ENCODE results near the gene GJB3.

GJB3 gene

DNA sequence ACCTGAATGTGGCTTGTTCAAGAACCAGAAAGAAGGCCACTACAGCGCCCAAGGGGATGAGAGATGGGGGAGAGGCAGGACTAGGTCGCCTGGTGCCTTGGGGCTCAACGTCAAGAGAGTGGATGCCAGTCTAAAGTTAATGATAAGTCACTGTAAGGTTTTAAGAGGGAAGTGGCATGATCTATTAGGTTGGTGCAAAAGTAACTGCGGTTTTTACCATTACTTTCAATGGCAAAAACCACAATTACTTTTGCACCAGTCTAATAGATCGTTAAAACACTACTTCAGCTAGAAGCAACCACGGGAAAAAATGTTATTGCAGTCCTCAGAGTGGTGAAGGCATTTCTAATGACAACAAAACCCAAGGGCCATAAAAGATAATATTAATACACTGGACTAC is 2.6 kb upstream of the GJB3 start:
- no peak for TF ChIP-seq CTCF (IDR thresholded peaks at IDR 0.05; ENCODE audit: insufficient read depth, low read length, poor library complexity, severe bottlenecking)

DNA sequence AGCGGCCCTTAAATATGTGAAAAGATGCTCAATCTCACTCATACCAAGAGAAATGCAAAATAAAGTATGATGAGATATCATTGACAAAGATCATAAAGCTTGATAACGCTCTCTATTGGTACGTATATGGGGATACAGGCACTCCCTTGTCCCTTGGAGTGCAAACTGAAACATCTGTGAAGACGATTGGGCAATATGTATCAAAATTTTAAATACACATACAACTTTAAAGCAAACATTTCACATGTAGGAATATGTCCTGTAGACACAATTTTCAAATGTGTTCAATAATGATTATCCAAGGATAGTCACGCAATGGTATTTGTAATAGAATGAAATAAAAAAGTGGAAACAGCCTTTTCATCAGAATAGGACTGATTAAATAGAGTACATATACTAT is 2.0 kb upstream of the GJB3 start:
- Histone ChIP-seq H3K36me3 (ENCODE audit: control insufficient read depth, insufficient read depth, low read length) (no peaks in the 10 kb centered on the region), H3K27me3 (replicated peaks; ENCODE audit: control insufficient read depth, insufficient read depth, low read length) (no peaks in the 10 kb centered on the region; the same call in 1 of the 2 replicates), H3K4me3 (replicated peaks; ENCODE audit: low read depth, low read length) (no peak overlapping the region)
- DNase-seq (ENCODE audit: extremely low read depth, insufficient read length), result no peak
- TF ChIP-seq CTCF (IDR thresholded peaks at IDR 0.05; ENCODE audit: insufficient read depth, low read length, poor library complexity, severe bottlenecking), result no peak

More for the DNA sequence above, 2.6 kb upstream of the GJB3 start:
- no peak for DNase-seq (ENCODE audit: extremely low read depth, insufficient read length)
- no peak overlapping the region for H3K4me3 ChIP-seq (replicated peaks; ENCODE audit: low read depth, low read length)
- no peaks in the 10 kb centered on the region; the same call in 1 of the 2 replicates for H3K27me3 ChIP-seq (replicated peaks; ENCODE audit: control insufficient read depth, insufficient read depth, low read length)
- H3K36me3 ChIP-seq (ENCODE audit: control insufficient read depth, insufficient read depth, low read length), result no peaks in the 10 kb centered on the region

GRCh38 chr1:34779526-34779925 is 1.5 kb upstream of the GJB3 start:
- Histone ChIP-seq H3K4me3 (replicated peaks; ENCODE audit: low read depth, low read length) (no peak overlapping the region), H3K27me3 (replicated peaks; ENCODE audit: control insufficient read depth, insufficient read depth, low read length) (no peaks in the 10 kb centered on the region; the same call in 1 of the 2 replicates), H3K36me3 (ENCODE audit: control insufficient read depth, insufficient read depth, low read length) (no peaks in the 10 kb centered on the region)
- TF ChIP-seq CTCF (IDR thresholded peaks at IDR 0.05; ENCODE audit: insufficient read depth, low read length, poor library complexity, severe bottlenecking), result no peak
- DNase-seq (ENCODE audit: extremely low read depth, insufficient read length), result no peak

DNA sequence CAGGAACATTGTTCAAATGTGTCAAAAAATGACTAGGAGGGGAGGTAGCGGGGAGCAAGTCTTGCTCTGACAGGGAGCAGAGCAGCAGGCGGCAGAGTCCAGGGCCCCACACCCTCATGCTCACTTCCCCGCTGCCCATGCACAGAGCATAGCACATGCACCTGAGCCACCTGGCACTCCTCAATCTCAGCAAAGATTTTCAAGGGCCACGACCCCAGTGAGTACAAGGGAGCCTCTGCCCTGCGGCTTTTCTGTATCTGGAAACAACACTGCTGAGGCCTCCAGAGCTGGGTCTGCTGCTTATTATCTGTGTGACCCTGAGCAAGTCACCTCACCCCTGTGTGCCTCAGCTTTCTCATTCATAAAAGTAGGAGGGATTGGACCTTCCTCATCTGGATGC is 1.1 kb upstream of the GJB3 start:
- no peak for DNase-seq (ENCODE audit: extremely low read depth, insufficient read length)
- Histone ChIP-seq H3K4me3 (replicated peaks; ENCODE audit: low read depth, low read length) (no peak overlapping the region), H3K36me3 (ENCODE audit: control insufficient read depth, insufficient read depth, low read length) (no peaks in the 10 kb centered on the region), H3K27me3 (replicated peaks; ENCODE audit: control insufficient read depth, insufficient read depth, low read length) (no peaks in the 10 kb centered on the region; the same call in 1 of the 2 replicates)
- TF ChIP-seq CTCF (IDR thresholded peaks at IDR 0.05; ENCODE audit: insufficient read depth, low read length, poor library complexity, severe bottlenecking), result no peak

DNA sequence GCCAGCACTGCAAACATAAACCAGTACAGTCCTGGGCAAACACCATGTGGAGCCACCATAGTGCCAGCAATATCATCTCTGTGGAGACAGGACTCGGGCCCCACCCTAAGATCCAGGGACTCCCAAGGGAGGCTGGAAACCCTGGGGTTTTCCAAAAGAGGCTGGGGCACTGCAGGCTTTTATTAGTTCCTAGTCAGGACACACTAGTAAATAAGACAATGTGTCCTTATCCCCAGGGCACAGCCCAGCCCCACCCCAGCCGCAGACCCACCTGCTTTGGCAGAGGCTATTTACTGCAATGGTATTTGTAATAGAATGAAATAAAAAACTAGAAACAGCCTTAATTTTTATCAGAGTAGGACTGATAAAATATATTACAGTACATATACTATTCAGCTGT is 486 bp upstream of the GJB3 start:
- no peak overlapping the region for H3K4me3 ChIP-seq (replicated peaks; ENCODE audit: low read depth, low read length)
- no peak for TF ChIP-seq CTCF (IDR thresholded peaks at IDR 0.05; ENCODE audit: insufficient read depth, low read length, poor library complexity, severe bottlenecking)

DNA sequence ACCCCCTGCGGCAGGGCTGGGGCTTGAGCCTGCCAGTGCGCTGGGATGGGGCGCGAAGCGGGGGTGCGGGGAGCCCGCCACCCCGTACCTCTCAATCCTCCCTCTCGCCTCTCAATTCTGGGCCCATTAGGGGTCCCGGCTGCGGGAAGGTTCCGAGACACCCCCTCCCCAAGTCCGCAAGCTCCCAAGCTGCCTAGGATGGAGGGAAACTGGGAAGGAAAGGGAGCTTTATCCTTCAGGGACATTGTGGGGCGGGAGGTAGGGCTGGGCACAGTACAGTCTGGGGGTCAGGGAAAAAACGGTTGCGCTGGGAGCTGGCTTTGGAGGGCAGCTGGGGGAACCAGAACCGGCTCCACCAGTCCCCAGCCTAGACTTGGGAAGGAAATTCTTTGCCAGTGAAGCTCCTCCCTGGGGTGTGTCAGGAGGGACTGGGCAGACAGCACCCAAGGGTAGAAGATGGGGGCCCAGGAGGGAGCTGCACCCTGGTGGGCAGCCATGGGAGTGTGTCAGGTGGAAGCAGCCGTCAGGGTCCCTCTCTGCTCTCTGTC is 904 bp downstream of the GJB3 start:
- no peaks in the 10 kb centered on the region; the same call in none of the 2 replicates for H3K27me3 ChIP-seq (replicated peaks; ENCODE audit: control insufficient read depth, insufficient read depth, low read length)
- no peak for TF ChIP-seq CTCF (IDR thresholded peaks at IDR 0.05; ENCODE audit: insufficient read depth, low read length, poor library complexity, severe bottlenecking)
- no peaks in the 10 kb centered on the region for H3K36me3 ChIP-seq (ENCODE audit: control insufficient read depth, insufficient read depth, low read length)
- no peak overlapping the region for H3K4me3 ChIP-seq (replicated peaks; ENCODE audit: low read depth, low read length)
- DNase-seq (ENCODE audit: extremely low read depth, insufficient read length), result no peak

More for the DNA sequence above, 486 bp upstream of the GJB3 start:
- no peak for DNase-seq (ENCODE audit: extremely low read depth, insufficient read length)
- no peaks in the 10 kb centered on the region for H3K36me3 ChIP-seq (ENCODE audit: control insufficient read depth, insufficient read depth, low read length)
- H3K27me3 ChIP-seq (replicated peaks; ENCODE audit: control insufficient read depth, insufficient read depth, low read length), result no peaks in the 10 kb centered on the region; the same call in none of the 2 replicates

All from GM06990 (cell line).